Fibroblast of lung (primary cell): ENCODE measurements around the gene FER. TPM values are rescaled to one million over a fixed set of nuclear protein-coding genes. Genes with fewer than 3 reads are reported as not detected.

Source experiments
- DNase-seq, 2 donors: peaks; one replicate each; pipeline versions ENCODE4 v3.0.0 to v3.0.0-alpha.2; 2010; ENCODE audit warnings: low read depth in 2 of 2
- H2AFZ ChIP-seq: 2 replicates; pipeline ENCODE4 v1.5.1; 2012; ENCODE audit warnings: low read length, control low read depth, inconsistent platforms
- H3K27ac ChIP-seq: 2 replicates; pipeline ENCODE4 v1.5.1; 2011; ENCODE audit warnings: low read length, control low read depth; ENCODE audit not compliant: insufficient read depth
- H3K27me3 ChIP-seq: 2 replicates; pipeline ENCODE4 v1.5.1; 2011; ENCODE audit warnings: mild to moderate bottlenecking, low read length; ENCODE audit not compliant: control insufficient read depth, insufficient read depth
- H3K36me3 ChIP-seq: 2 replicates; pipeline ENCODE4 v1.5.1; 2011; ENCODE audit warnings: low read length; ENCODE audit not compliant: control insufficient read depth, insufficient read depth
- H3K4me1 ChIP-seq: 2 replicates; pipeline ENCODE4 v1.5.1; 2011; ENCODE audit warnings: low read length; ENCODE audit not compliant: control insufficient read depth, insufficient read depth; ENCODE audit errors: extremely low read depth
- H3K4me2 ChIP-seq: 2 replicates; pipeline ENCODE4 v1.5.1; 2011; ENCODE audit warnings: low read length, control low read depth; ENCODE audit not compliant: insufficient read depth; ENCODE audit errors: extremely low read depth
- H3K4me3 ChIP-seq, 4 experiments: fragments of 200-600 bp in 1 of 4; sonication (generic) in 1 of 4; replicated peaks in 1 of 4; 2 replicates each; pipeline ENCODE4 v1.5.1; 2011 to 2016; ENCODE audit warnings: low read length in 4 of 4, low read depth in 3 of 4, mild to moderate bottlenecking in 3 of 4, control low read depth in 2 of 4, inconsistent platforms in 1 of 4, mixed read lengths in 1 of 4; ENCODE audit not compliant: insufficient read depth in 1 of 4; ENCODE audit errors: control extremely low read depth in 1 of 4
- H3K79me2 ChIP-seq: 2 replicates; pipeline ENCODE4 v1.5.1; 2012; ENCODE audit warnings: mild to moderate bottlenecking, low read length, inconsistent platforms; ENCODE audit not compliant: control insufficient read depth, insufficient read depth
- H3K9ac ChIP-seq: 2 replicates; pipeline ENCODE4 v1.5.1; 2011; ENCODE audit warnings: mild to moderate bottlenecking, low read length, control low read depth; ENCODE audit not compliant: insufficient read depth
- H3K9me3 ChIP-seq: 2 replicates; pipeline ENCODE4 v1.5.1; 2012; ENCODE audit warnings: low read depth, low read length; ENCODE audit not compliant: control insufficient read depth, insufficient read depth
- H4K20me1 ChIP-seq: 2 replicates; pipeline ENCODE4 v1.5.1; 2011; ENCODE audit warnings: low read length; ENCODE audit not compliant: control insufficient read depth, insufficient read depth; ENCODE audit errors: extremely low read depth
- CTCF ChIP-seq, 2 donors: IDR thresholded peaks in 1 of 2; conservative IDR thresholded peaks in 1 of 2; 1 replicate in 1 of 2; 2 replicates in 1 of 2; pipeline ENCODE4 v1.5.1; 2011 to 2012; ENCODE audit warnings: low read length in 2 of 2, control low read depth in 1 of 2, inconsistent platforms in 1 of 2, low read depth in 1 of 2, mild to moderate bottlenecking in 1 of 2
- EZH2 ChIP-seq: IDR thresholded peaks from 2 replicates; pipeline ENCODE4 v1.5.1; 2012; ENCODE audit warnings: low read length, control low read depth, mild to moderate bottlenecking; ENCODE audit errors: missing control alignments
- polyA plus RNA-seq, 2 donors: library from polyadenylated mRNA; depleted of rRNA in 1 of 2; stranded (reverse) in 1 of 2; unstranded in 1 of 2; fragments of >200 nt; gene quantifications; 2 replicates each; pipeline ENCODE4 v1.2.1, GENCODE V29; 2011 to 2012; ENCODE audit warnings: missing spikeins in 1 of 2
- total RNA-seq: library from RNA; depleted of rRNA; stranded (reverse); fragments of >200 nt; gene quantifications from 2 replicates; pipeline ENCODE4 v1.2.1, GENCODE V29; 2014

FER gene
- total and polyA plus RNA-seq, 2 donors (not counting 1 experiment from before 2014, with no cell fraction given): 12.2 to 21.3 TPM

DNA sequence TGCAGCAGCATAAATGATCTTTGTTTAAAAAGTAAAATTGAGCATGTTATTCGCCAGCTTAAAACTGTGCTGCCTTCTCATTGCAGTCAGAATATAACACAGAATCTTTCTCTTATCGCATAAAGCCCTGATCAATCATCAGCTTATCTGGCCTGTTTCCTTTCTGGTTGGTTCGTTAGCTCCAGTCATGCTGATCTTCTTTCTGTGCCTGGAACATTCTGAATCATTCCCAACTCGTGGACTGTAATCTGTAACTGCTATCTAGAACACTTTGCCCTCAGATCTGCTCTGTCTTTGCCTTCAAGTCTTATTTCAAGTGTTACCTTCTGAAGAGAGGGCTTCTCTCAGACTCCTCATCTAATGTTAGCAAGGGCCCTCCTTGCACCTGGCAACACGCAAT lies 11.9 kb upstream of the FER start:
- no peaks in the 10 kb centered on the region for H3K4me1 ChIP-seq
- no peak overlapping the region for H3K9ac ChIP-seq
- no peaks in the 10 kb centered on the region for H4K20me1 ChIP-seq
- H3K79me2 ChIP-seq: no peaks in the 10 kb centered on the region
- H3K4me3 ChIP-seq: no peak overlapping the region
- H3K27ac ChIP-seq: no peak overlapping the region
- DNase-seq: peak in 1 of 2 donors; percentile 50
- peak overlapping the region; percentile 75 for H2AFZ ChIP-seq
- H3K27me3 ChIP-seq: no peaks in the 10 kb centered on the region
- no peak overlapping the region for H3K4me2 ChIP-seq
- H3K36me3 ChIP-seq: no peaks in the 10 kb centered on the region
- H3K9me3 ChIP-seq: no peaks in the 10 kb centered on the region
- no peak for TF ChIP-seq CTCF (conservative IDR thresholded peaks at IDR 0.05 in 1 of 2, IDR thresholded peaks at IDR 0.05 in 1 of 2; ENCODE audit: low read depth in 1 of 2, low read length in 2 of 2)
- TF ChIP-seq EZH2: no peak

DNA sequence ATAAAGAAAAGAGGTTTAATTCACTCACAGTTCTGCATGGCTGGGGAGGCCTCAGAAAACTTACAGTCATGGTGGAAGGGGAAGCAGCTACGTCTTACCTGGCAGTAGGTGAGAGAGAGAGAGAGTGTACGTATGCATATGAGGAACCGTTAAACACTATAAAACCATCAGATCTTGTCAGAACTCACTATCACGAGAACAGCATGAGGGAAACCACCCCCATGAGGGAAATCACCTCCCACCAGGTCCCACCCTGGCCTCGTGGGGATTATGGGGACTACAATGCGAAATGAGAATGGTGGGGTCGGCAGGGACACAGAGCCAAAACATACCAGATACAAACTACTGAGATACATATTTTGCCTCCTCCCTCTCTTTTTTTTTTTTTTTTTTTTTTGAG lies 10.8 kb upstream of the FER start:
- H3K9ac ChIP-seq: no peak overlapping the region
- H4K20me1 ChIP-seq: no peaks in the 10 kb centered on the region
- H3K36me3 ChIP-seq: no peaks in the 10 kb centered on the region
- no peaks in the 10 kb centered on the region for H3K27me3 ChIP-seq
- no peaks in the 10 kb centered on the region for H3K79me2 ChIP-seq
- H3K9me3 ChIP-seq: no peaks in the 10 kb centered on the region
- H3K27ac ChIP-seq: no peak overlapping the region
- no peak overlapping the region for H3K4me3 ChIP-seq
- no peak overlapping the region for H2AFZ ChIP-seq
- TF ChIP-seq EZH2 (no peak), CTCF (conservative IDR thresholded peaks at IDR 0.05 in 1 of 2, IDR thresholded peaks at IDR 0.05 in 1 of 2; ENCODE audit: low read depth in 1 of 2, low read length in 2 of 2) (no peak)
- no peak for DNase-seq
- H3K4me2 ChIP-seq: no peak overlapping the region
- H3K4me1 ChIP-seq: no peaks in the 10 kb centered on the region

DNA sequence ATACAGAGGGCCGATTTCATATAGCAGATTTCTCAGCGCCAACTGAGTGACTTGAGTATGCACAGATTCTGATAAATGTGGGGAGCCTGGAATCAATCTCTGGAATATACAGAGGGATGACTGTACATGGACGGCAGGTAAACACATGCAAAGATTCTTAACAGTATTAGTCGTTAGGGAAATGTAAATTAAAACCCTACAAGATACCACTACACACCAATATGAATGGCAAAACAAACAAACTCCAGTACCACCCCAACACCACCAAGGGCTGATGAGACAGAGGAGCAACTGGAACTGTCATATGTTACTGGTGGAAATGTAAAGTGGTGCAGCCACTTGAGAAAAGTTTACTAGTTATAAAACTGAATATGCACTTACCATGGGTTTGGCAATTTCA lies 8.3 kb upstream of the FER start:
- Histone ChIP-seq H3K9me3 (no peaks in the 10 kb centered on the region), H3K27me3 (no peaks in the 10 kb centered on the region), H3K79me2 (no peaks in the 10 kb centered on the region), H3K36me3 (no peaks in the 10 kb centered on the region), H3K4me1 (no peaks in the 10 kb centered on the region), H3K9ac (no peak overlapping the region), H3K27ac (no peak overlapping the region), H3K4me2 (no peak overlapping the region), H2AFZ (no peak overlapping the region), H3K4me3 (no peak overlapping the region), H4K20me1 (no peaks in the 10 kb centered on the region)
- no peak for DNase-seq
- TF ChIP-seq EZH2: no peak
- no peak for TF ChIP-seq CTCF (conservative IDR thresholded peaks at IDR 0.05 in 1 of 2, IDR thresholded peaks at IDR 0.05 in 1 of 2; ENCODE audit: low read depth in 1 of 2, low read length in 2 of 2)
